Hematopoietic multipotent progenitor cell treated with erythropoietin and hydrocortisone succinate and interleukin-3 and kit ligand, for 4 days (in vitro differentiated cells): ENCODE results near the gene TBX1.

Experiments used
- DNase-seq: peaks from one replicate; pipeline ENCODE4 v3.0.0-alpha.2; 2015

TBX1 gene

DNA sequence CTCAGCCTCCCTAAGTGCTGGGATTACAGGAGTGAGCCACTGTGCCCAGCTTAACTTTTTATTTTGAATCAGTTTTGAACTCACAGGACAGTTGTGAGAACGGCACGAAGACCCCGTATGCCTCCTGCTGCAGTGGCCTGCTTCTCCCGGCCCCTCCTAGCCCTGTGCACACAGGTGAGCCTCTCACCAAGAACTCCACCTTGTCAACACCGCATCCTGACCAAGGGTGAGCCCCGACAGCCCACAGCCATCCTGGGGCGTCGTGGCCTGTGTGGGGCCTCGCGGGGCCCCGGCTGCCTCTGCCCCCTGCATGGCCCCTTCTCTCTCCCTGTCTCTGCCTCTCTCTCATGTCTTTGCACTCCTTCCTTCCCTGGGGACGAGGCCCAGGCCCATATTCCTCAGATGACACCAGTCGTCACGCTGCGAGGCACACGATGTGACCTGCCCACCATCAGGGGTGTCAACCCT is 55.3 kb downstream of the TBX1 start:
- no peak for DNase-seq

DNA sequence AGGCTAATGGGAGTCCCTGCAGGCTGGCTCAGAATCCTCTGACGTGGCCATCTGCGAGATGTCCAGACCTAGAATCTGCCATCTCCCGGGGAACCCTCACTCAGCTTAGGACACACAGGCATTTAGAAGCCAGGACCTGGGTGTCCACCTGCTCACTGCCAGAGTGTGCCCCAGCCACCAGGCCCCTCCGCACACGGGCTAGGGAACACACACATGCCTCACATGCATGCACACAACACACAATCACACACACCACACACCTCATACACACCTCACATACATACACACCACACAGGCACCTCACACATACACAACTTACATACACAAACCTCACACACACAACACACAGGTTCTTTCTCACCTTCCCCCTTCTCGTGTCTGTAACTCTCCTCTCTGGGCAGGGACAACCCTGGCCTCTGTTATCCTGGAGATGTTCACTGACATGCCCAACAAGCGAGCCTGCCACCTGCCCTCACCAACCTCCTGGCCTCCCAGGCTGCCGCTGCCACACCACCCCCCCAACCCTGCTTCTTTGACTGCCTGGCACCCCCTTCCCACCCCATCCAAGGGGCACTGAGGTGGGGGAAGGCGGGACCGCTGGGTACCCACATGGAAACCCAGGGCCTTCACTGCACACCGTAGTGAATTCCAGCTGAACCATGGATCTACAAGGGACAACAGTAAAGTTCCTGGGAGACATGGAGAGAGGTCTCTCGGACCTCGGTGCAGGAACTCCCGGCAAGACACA is 56.0 kb downstream of the TBX1 start:
- no peak for DNase-seq
